Colonic mucosa (tissue), 4 donors: ENCODE results near the gene TTPAL. TPM values are rescaled to one million over a fixed set of nuclear protein-coding genes. Genes with fewer than 3 reads are reported as not detected.
A peak's percentile ranks its signal among the peaks of the same experiment; 100 is the strongest.

ENCODE experiments used
- DNase-seq: peaks from one replicate; pipeline ENCODE4 v3.0.0-alpha.2; 2020
- H3K27ac ChIP-seq: fragments of 200-600 bp; one replicate; pipeline ENCODE4 v1.8.0; 2021
- H3K27me3 ChIP-seq: fragments of 200-600 bp; one replicate; pipeline ENCODE4 v1.8.0; 2021
- H3K36me3 ChIP-seq: fragments of 200-600 bp; one replicate; pipeline ENCODE4 v1.8.0; 2021
- H3K4me1 ChIP-seq: fragments of 200-600 bp; one replicate; pipeline ENCODE4 v1.8.0; 2021; ENCODE audit warnings: mild to moderate bottlenecking
- H3K4me3 ChIP-seq: fragments of 200-600 bp; one replicate; pipeline ENCODE4 v1.8.0; 2021
- H3K9ac ChIP-seq, 2 donors: one replicate each; pipeline ENCODE4 v1.7.0; 2013; ENCODE audit warnings: control low read depth in 2 of 2, low read depth in 2 of 2, low read length in 2 of 2
- H3K9me3 ChIP-seq: fragments of 200-600 bp; one replicate; pipeline ENCODE4 v1.8.0; 2021
- CTCF ChIP-seq: fragments of 200-600 bp; IDR thresholded peaks from one replicate; pipeline ENCODE4 v1.8.0; 2022; ENCODE audit warnings: antibody characterized with exemption, mild to moderate bottlenecking
- intact Hi-C: fragments of 100-400 bp; cut with DNase I; formaldehyde crosslinking; loops from one replicate; pipeline ENCODE4 v1.14.1; 2022
- total RNA-seq, 2 donors: library from RNA; stranded (reverse); fragmentation: NEBNext Ultra II Directional in 1 of 2; extraction: Animal tissue kit (Norgen Biotek cat#: 25700) in 1 of 2; gene quantifications; one replicate each; pipeline ENCODE4 v1.2.1, GENCODE V29; 2021
- donor health status: healthy.
- donor health status: DM: no; HTN: no; CAD: no.
- donor health status: DM: no; HTN: no; CAD: no.

TTPAL gene
- total RNA-seq, 2 donors from 2014 or later = 8.4 to 11.6 TPM

- Histone ChIP-seq H3K9me3 (no peaks in the 10 kb centered on the region), H3K27ac (no peak overlapping the region)
Measured at GRCh38 chr20:44438782-44439181, 36.9 kb upstream of the TTPAL start.

GRCh38 chr20:44439318-44439717, 36.4 kb upstream of the TTPAL start:
- H3K4me1 ChIP-seq = peaks cover 7% of the 10 kb centered on the region
- intact Hi-C loops = no loop called here

More at GRCh38 chr20:44438782-44439181, 36.9 kb upstream of the TTPAL start:
- no peak for TF ChIP-seq CTCF
- intact Hi-C loops = no loop called here
- Histone ChIP-seq H3K4me3 (no peak overlapping the region), H3K4me1 (peaks cover 7% of the 10 kb centered on the region), H3K36me3 (no peaks in the 10 kb centered on the region), H3K27me3 (no peaks in the 10 kb centered on the region), H3K9ac (no peak overlapping the region)
- no peak for DNase-seq

GRCh38 chr20:44442298-44443070, 33.2 kb upstream of the TTPAL start:
- intact Hi-C loops = no loop called here
- H3K36me3 ChIP-seq = no peaks in the 10 kb centered on the region
- no peaks in the 10 kb centered on the region for H3K9me3 ChIP-seq
- H3K27me3 ChIP-seq = no peaks in the 10 kb centered on the region
- no peak for TF ChIP-seq CTCF
- peak overlapping the region in 1 of 2 donors; percentile 72 for H3K9ac ChIP-seq
- peaks cover 14% of the 10 kb centered on the region for H3K4me1 ChIP-seq
- peak overlapping the region; percentile 72 for H3K27ac ChIP-seq
- DNase-seq = peak; percentile 93
- H3K4me3 ChIP-seq = no peak overlapping the region

More at GRCh38 chr20:44439318-44439717, 36.4 kb upstream of the TTPAL start:
- no peak overlapping the region for H3K4me3 ChIP-seq
- no peaks in the 10 kb centered on the region for H3K27me3 ChIP-seq
- H3K9me3 ChIP-seq = no peaks in the 10 kb centered on the region
- no peak overlapping the region for H3K9ac ChIP-seq
- TF ChIP-seq CTCF = no peak
- H3K36me3 ChIP-seq = no peaks in the 10 kb centered on the region
- H3K27ac ChIP-seq = no peak overlapping the region
- DNase-seq = no peak

- no peak for TF ChIP-seq CTCF
- Histone ChIP-seq H3K27ac (peak overlapping the region; percentile 86), H3K9me3 (no peaks in the 10 kb centered on the region), H3K27me3 (no peaks in the 10 kb centered on the region), H3K9ac (peak overlapping the region in 1 of 2 donors; percentile 49), H3K4me3 (no peak overlapping the region), H3K4me1 (peaks cover 14% of the 10 kb centered on the region), H3K36me3 (no peaks in the 10 kb centered on the region)
- intact Hi-C loops = no loop called here
- DNase-seq = no peak
Measured at GRCh38 chr20:44445742-44446710, 29.6 kb upstream of the TTPAL start.

GRCh38 chr20:44447827-44448419, 27.8 kb upstream of the TTPAL start:
- Histone ChIP-seq H3K36me3 (no peaks in the 10 kb centered on the region), H3K27me3 (no peaks in the 10 kb centered on the region), H3K9me3 (no peaks in the 10 kb centered on the region), H3K4me1 (peaks cover 7% of the 10 kb centered on the region), H3K4me3 (no peak overlapping the region), H3K9ac (no peak overlapping the region), H3K27ac (no peak overlapping the region)
- no peak for TF ChIP-seq CTCF
- no peak for DNase-seq
- intact Hi-C loops = no loop called here
